Endothelial cell of umbilical vein (primary cell): Measurements from ENCODE around the gene PITPNM1. TPM values are rescaled to one million over a fixed set of nuclear protein-coding genes. Genes with fewer than 3 reads are reported as not detected.

Experiments used
- BruUV-seq: library from RNA; stranded (reverse); fragments of 400-500 nt; replicated peaks from 2 replicates; lab custom pipeline; 2021; lab: Mats Ljungman, UMichigan
- CTCF ChIA-PET: fragments of 300-600, 350-600 bp; sonication (Branson Sonifier 250); formaldehyde crosslinking; loops from one replicate; lab custom pipeline; 2021; ENCODE audit warnings: antibody characterized with exemption, inconsistent platforms; lab: Charles Lee
- POLR2A ChIA-PET: fragments of 300-600, 350-600 bp; sonication (Branson Sonifier 250); formaldehyde crosslinking; loops from one replicate; lab custom pipeline; 2021; ENCODE audit warnings: antibody characterized with exemption, inconsistent platforms; lab: Charles Lee
- DNase-seq: peaks from one replicate; pipeline ENCODE4 v3.0.0-alpha.2; 2011; ENCODE audit warnings: low read depth, low spot score
- FAIRE-seq: peaks from 2 replicates; lab custom pipeline; 2011; peaks lifted over from hg19 to GRCh38; lab: Jason Lieb, UNC
- H2AFZ ChIP-seq: 2 replicates; pipeline ENCODE4 v1.6.0; 2012; ENCODE audit warnings: low read depth, low read length, control low read depth, inconsistent platforms
- H3K27ac ChIP-seq: 2 replicates; pipeline ENCODE4 v1.5.1; 2011; ENCODE audit warnings: low read depth, mild to moderate bottlenecking, control low read depth, low read length, moderate library complexity; ENCODE audit not compliant: insufficient read depth
- H3K27me3 ChIP-seq, 2 experiments: 2 replicates each; pipeline versions ENCODE4 v1.6.0 to v1.6.1; 2011; ENCODE audit warnings: low read length in 2 of 2, mixed read lengths in 1 of 2; ENCODE audit not compliant: control insufficient read depth in 2 of 2, insufficient read depth in 2 of 2
- H3K36me3 ChIP-seq, 2 experiments: 2 replicates in 1 of 2; 3 replicates in 1 of 2; pipeline ENCODE4 v1.5.1; 2011; ENCODE audit warnings: low read length in 2 of 2, mild to moderate bottlenecking in 1 of 2, moderate library complexity in 1 of 2; ENCODE audit not compliant: control insufficient read depth in 2 of 2, insufficient read depth in 2 of 2; ENCODE audit errors: extremely low read depth in 1 of 2
- H3K4me1 ChIP-seq: 3 replicates; pipeline ENCODE4 v1.5.1; 2011; ENCODE audit warnings: mild to moderate bottlenecking, low read length; ENCODE audit not compliant: control insufficient read depth, insufficient read depth; ENCODE audit errors: extremely low read depth
- H3K4me2 ChIP-seq: 2 replicates; pipeline ENCODE4 v1.6.1; 2011; ENCODE audit warnings: low read length, control low read depth, mixed read lengths; ENCODE audit not compliant: insufficient read depth
- H3K4me3 ChIP-seq, 3 experiments: fragments of 200-600 bp in 1 of 3; sonication (generic), shearing (Covaris generic) in 1 of 3; replicated peaks in 1 of 3; 2 replicates each; pipeline ENCODE4 v1.5.1; 2011 to 2016; ENCODE audit warnings: control low read depth in 3 of 3, low read length in 3 of 3, mild to moderate bottlenecking in 2 of 3, inconsistent platforms in 1 of 3, low read depth in 1 of 3, moderate library complexity in 1 of 3; ENCODE audit not compliant: insufficient read depth in 1 of 3
- H3K79me2 ChIP-seq: 2 replicates; pipeline ENCODE4 v1.6.0; 2012; ENCODE audit warnings: low read length, inconsistent platforms; ENCODE audit not compliant: control insufficient read depth, insufficient read depth
- H3K9ac ChIP-seq: replicated peaks from 2 replicates; pipeline ENCODE3; 2011; ENCODE audit warnings: low read length, control low read depth; ENCODE audit not compliant: insufficient read depth; ENCODE audit errors: extremely low read depth
- H3K9me1 ChIP-seq: replicated peaks from 3 replicates; pipeline ENCODE4 v1.6.0; 2011; ENCODE audit warnings: mild to moderate bottlenecking, low read length; ENCODE audit not compliant: control insufficient read depth, insufficient read depth; ENCODE audit errors: extremely low read depth
- H3K9me3 ChIP-seq: replicated peaks from 2 replicates; pipeline ENCODE4 v1.5.1; 2012; ENCODE audit warnings: low read length, inconsistent platforms; ENCODE audit not compliant: control insufficient read depth, insufficient read depth
- H4K20me1 ChIP-seq: replicated peaks from 2 replicates; pipeline ENCODE3; 2011; ENCODE audit warnings: mild to moderate bottlenecking, low read length; ENCODE audit not compliant: control insufficient read depth, insufficient read depth; ENCODE audit errors: extremely low read depth
- EZH2 ChIP-seq: IDR thresholded peaks from 2 replicates; pipeline ENCODE4 v1.6.1; 2012; ENCODE audit warnings: borderline replicate concordance, low read depth, mild to moderate bottlenecking, moderate library complexity, low read length, inconsistent platforms; ENCODE audit not compliant: severe bottlenecking
- FOS ChIP-seq: IDR thresholded peaks from 2 replicates; pipeline ENCODE4 v1.6.1; 2011; ENCODE audit warnings: mild to moderate bottlenecking, low read length, moderate library complexity, borderline replicate concordance; ENCODE audit not compliant: insufficient read depth
- GATA2 ChIP-seq: IDR thresholded peaks from 2 replicates; pipeline ENCODE4 v1.7.0; 2011; ENCODE audit warnings: low read depth, mild to moderate bottlenecking, moderate library complexity, mixed read lengths, low read length; ENCODE audit not compliant: insufficient read length, insufficient read depth
- JUN ChIP-seq: IDR thresholded peaks from 2 replicates; pipeline ENCODE4 v1.6.1; 2011; ENCODE audit warnings: borderline replicate concordance, low read depth; ENCODE audit not compliant: insufficient read length, insufficient read depth
- MYC ChIP-seq: IDR thresholded peaks from one replicate; pipeline ENCODE4 v1.6.1; 2011; ENCODE audit warnings: mild to moderate bottlenecking, low read depth, low read length
- POLR2A ChIP-seq: IDR thresholded peaks from 2 replicates; pipeline ENCODE4 v1.6.1; 2012; ENCODE audit warnings: low read depth, mild to moderate bottlenecking, control low read depth, low read length
- POLR2AphosphoS5 ChIP-seq: IDR thresholded peaks from 2 replicates; pipeline ENCODE4 v1.6.1; 2012; ENCODE audit warnings: low read depth, mild to moderate bottlenecking, control low read depth, low read length, moderate library complexity; ENCODE audit not compliant: insufficient read depth
- dilution Hi-C: fragments of 300-500 bp; cut with MboI; formaldehyde crosslinking; loops from one replicate; pipeline ENCODE4 v1.15.0; 2019; ENCODE audit warnings: low sequenced_read_pairs; ENCODE audit not compliant: extremely low pct_ligation_motif_present
- intact Hi-C: fragments of 100-400 bp; cut with micrococcal nuclease; formaldehyde crosslinking; loops from one replicate; pipeline ENCODE4 v1.10.0; 2022
- polyA plus RNA-seq, 4 experiments: library from polyadenylated mRNA; depleted of rRNA in 3 of 4; stranded (reverse) in 3 of 4; unstranded in 1 of 4; fragments of >200 nt; gene quantifications; 2 replicates each; pipeline versions ENCODE4 v1.2.1 to v1.2.3, GENCODE V29; 2011 to 2012; ENCODE audit warnings: missing spikeins in 1 of 4
- total RNA-seq: library from RNA; stranded (reverse); gene quantifications from 2 replicates; pipeline ENCODE4 v1.2.3, GENCODE V29; 2021
- TF ChIP-seq, protein P1 (sequence below), 2 donors: IDR thresholded peaks; 1 replicate in 1 of 2; 2 replicates in 1 of 2; pipeline ENCODE4 v1.5.1; 2011; ENCODE audit warnings: low read length in 2 of 2, mild to moderate bottlenecking in 2 of 2, moderate library complexity in 2 of 2, control low read depth in 1 of 2, inconsistent platforms in 1 of 2, low read depth in 1 of 2; ENCODE audit not compliant: insufficient read depth in 1 of 2; ENCODE audit errors: extremely low read depth in 1 of 2
- TF ChIP-seq, protein P2 (sequence below): IDR thresholded peaks from 2 replicates; pipeline ENCODE4 v1.6.1; 2011; ENCODE audit not compliant: insufficient read depth, insufficient read length

PITPNM1 gene
- total and polyA plus RNA-seq, 2 donors (not counting 3 experiments of a cell fraction or from before 2014, with no cell fraction given): 16.5 to 26.4 TPM

DNA sequence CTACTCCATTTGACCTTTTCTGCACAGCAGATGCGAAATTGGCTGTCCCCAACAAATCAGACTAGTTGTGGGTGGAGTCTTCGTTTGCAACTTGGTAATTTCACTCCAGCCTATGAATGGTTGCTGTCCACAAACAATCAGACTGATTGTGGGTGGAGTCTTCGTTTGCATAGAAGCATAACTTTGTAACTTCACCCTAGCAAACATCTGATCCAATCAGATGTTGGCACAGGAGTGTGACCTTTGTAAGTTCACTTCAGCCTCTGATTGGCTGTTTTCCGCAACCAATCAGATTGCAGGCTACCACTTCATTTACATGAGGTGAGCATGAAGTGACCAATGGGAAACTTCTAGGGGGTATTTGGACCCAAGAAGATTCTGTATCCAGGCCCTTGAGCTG is 34.4 kb upstream of the PITPNM1 start:
- no peak overlapping the region for H3K9ac ChIP-seq
- BruUV-seq: no TSS peak
- CTCF ChIA-PET: no interaction called here
- DNase-seq (no peak), FAIRE-seq (no peak)
- TF ChIP-seq EZH2 (no peak), FOS (no peak)
- intact Hi-C loops (no loop called here), dilution Hi-C loops (no loop called here)
- no peak overlapping the region for H2AFZ ChIP-seq
- H3K9me1 ChIP-seq: no peaks in the 10 kb centered on the region
- no peak overlapping the region for H3K4me3 ChIP-seq
- no peaks in the 10 kb centered on the region for H3K9me3 ChIP-seq
- no peaks in the 10 kb centered on the region for H4K20me1 ChIP-seq
- no peaks in the 10 kb centered on the region for H3K36me3 ChIP-seq
- H3K4me2 ChIP-seq: no peak overlapping the region
- no peaks in the 10 kb centered on the region for H3K4me1 ChIP-seq
- no peaks in the 10 kb centered on the region for H3K79me2 ChIP-seq
- H3K27me3 ChIP-seq: no peaks in the 10 kb centered on the region
- POLR2A ChIA-PET: no interaction called here
- no peak overlapping the region for H3K27ac ChIP-seq

DNA sequence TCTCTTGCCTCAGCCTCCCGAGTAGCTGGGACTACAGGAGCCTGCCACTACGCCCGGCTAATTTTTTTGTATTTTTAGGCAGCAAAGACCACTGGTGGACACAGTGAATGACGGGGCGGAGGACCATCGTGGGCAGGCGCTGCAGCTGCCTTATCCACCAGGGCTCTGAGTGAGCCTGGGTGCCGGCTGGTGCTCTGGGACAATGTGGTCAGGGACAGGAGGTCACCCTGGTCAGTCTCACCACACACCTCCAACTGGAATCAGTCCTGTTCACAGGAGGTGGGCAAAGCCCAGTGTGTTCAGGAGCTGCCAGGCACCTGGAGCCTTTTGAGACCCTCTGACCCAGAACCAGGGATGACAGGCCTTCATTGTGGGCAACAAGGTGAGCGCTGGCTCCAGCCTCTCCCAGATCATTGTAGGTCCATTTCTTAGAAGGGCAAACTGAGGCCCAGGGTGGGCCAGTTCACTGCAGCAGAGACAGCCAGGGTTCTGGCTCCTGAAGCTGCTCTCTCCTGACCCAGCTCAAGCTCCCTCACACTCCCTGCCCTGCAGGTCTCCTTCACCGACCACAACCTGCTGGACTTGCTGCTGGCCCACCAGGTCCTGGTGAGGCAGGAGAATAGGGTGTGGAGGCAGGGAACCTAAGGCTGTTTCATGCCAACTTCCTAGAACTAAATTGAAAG is 33.8 kb upstream of the PITPNM1 start:
- FAIRE-seq: no peak
- dilution Hi-C loops: no loop called here
- POLR2A ChIA-PET: no interaction called here

More for the DNA sequence above, 33.8 kb upstream of the PITPNM1 start:
- Histone ChIP-seq H3K27ac (no peak overlapping the region), H3K9me1 (no peaks in the 10 kb centered on the region), H3K9ac (no peak overlapping the region), H3K9me3 (no peaks in the 10 kb centered on the region), H3K79me2 (no peaks in the 10 kb centered on the region), H3K36me3 (no peaks in the 10 kb centered on the region), H4K20me1 (no peaks in the 10 kb centered on the region), H3K4me3 (no peak overlapping the region), H3K4me1 (no peaks in the 10 kb centered on the region), H3K27me3 (no peaks in the 10 kb centered on the region), H2AFZ (no peak overlapping the region), H3K4me2 (no peak overlapping the region)
- DNase-seq: no peak
- CTCF ChIA-PET: no interaction called here
- TF ChIP-seq FOS (no peak), POLR2AphosphoS5 (no peak), POLR2A (no peak), MYC (no peak), GATA2 (no peak), JUN (no peak), EZH2 (no peak)
- TF ChIP-seq, protein P1, sequence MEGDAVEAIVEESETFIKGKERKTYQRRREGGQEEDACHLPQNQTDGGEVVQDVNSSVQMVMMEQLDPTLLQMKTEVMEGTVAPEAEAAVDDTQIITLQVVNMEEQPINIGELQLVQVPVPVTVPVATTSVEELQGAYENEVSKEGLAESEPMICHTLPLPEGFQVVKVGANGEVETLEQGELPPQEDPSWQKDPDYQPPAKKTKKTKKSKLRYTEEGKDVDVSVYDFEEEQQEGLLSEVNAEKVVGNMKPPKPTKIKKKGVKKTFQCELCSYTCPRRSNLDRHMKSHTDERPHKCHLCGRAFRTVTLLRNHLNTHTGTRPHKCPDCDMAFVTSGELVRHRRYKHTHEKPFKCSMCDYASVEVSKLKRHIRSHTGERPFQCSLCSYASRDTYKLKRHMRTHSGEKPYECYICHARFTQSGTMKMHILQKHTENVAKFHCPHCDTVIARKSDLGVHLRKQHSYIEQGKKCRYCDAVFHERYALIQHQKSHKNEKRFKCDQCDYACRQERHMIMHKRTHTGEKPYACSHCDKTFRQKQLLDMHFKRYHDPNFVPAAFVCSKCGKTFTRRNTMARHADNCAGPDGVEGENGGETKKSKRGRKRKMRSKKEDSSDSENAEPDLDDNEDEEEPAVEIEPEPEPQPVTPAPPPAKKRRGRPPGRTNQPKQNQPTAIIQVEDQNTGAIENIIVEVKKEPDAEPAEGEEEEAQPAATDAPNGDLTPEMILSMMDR (IDR thresholded peaks at IDR 0.05; ENCODE audit: extremely low read depth in 1 of 2, insufficient read depth in 1 of 2, low read depth in 1 of 2, low read length in 2 of 2): no peak
- TF ChIP-seq, protein P2, sequence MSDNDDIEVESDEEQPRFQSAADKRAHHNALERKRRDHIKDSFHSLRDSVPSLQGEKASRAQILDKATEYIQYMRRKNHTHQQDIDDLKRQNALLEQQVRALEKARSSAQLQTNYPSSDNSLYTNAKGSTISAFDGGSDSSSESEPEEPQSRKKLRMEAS: no peak
- intact Hi-C loops: no loop called here
- BruUV-seq: no TSS peak
